Calu3 (cell line): Measurements from ENCODE around the gene TIMM23. TPM values are rescaled to one million over a fixed set of nuclear protein-coding genes. Genes with fewer than 3 reads are reported as not detected.
"Not testable (repeated sequence)": the region's sequence is repeated elsewhere in the genome, so short reads cannot be mapped to it uniquely, and the experiment has no call there.

Experiments used
- BruUV-seq: library from RNA; stranded (reverse); fragments of 400-500 nt; replicated peaks from 2 replicates; lab custom pipeline; 2021; lab: Mats Ljungman, UMichigan
- CTCF ChIA-PET: fragments of 300-600 bp; sonication (Branson Sonifier 250); formaldehyde crosslinking; loops from one replicate; lab custom pipeline; 2022; ENCODE audit warnings: antibody characterized with exemption; lab: Charles Lee
- DNase-seq: peaks from one replicate; pipeline ENCODE4 v3.0.0; 2022
- H3K27ac Mint-ChIP-seq: one replicate; pipeline ENCODE4 v1.8.0; 2022; ENCODE audit warnings: mixed read lengths; ENCODE audit not compliant: unreplicated experiment
- H3K27me3 Mint-ChIP-seq: one replicate; pipeline ENCODE4 v1.8.0; 2022; ENCODE audit warnings: mixed read lengths; ENCODE audit not compliant: unreplicated experiment
- H3K36me3 Mint-ChIP-seq: one replicate; pipeline ENCODE4 v1.8.0; 2022; ENCODE audit warnings: mild to moderate bottlenecking, moderate library complexity, mixed read lengths; ENCODE audit not compliant: insufficient read depth, unreplicated experiment
- H3K4me1 Mint-ChIP-seq: one replicate; pipeline ENCODE4 v1.8.0; 2022; ENCODE audit warnings: mild to moderate bottlenecking, low read depth, mixed read lengths; ENCODE audit not compliant: unreplicated experiment
- H3K4me3 Mint-ChIP-seq: one replicate; pipeline ENCODE4 v1.8.0; 2022; ENCODE audit warnings: mild to moderate bottlenecking, low read depth, moderate library complexity, mixed read lengths; ENCODE audit not compliant: unreplicated experiment
- H3K9me3 Mint-ChIP-seq: one replicate; pipeline ENCODE4 v1.8.0; 2022; ENCODE audit warnings: low read depth, mixed read lengths; ENCODE audit not compliant: unreplicated experiment
- intact Hi-C: fragments of 100-400 bp; cut with micrococcal nuclease; formaldehyde crosslinking; loops from one replicate; pipeline ENCODE4 v1.10.0; 2022; ENCODE audit not compliant: unreplicated experiment
- total RNA-seq: library from RNA; stranded (reverse); gene quantifications from 2 replicates; pipeline ENCODE4 v1.2.3, GENCODE V29; 2022

The TIMM23 gene
- total RNA-seq, 1 experiment from 2014 or later = 72.2 TPM

DNA sequence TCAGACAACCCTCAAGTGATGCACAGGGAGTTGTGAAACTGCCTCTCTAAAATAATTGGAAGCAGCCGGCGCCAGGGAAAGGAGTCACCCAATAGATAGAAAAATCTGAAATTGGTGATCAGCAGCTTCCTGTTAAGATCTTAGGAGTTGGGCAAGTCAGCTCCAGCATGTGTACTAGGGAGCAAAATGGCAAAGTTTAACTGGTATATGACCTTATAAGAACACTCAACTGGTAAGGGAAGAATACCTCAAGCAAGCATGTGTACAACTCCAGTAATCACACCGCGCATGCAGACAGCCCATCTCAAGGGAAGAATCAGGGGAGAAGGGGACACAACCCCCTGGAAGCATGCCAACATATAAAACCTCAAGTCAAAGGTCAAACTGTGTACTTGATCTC, 17.9 kb upstream of the TIMM23 start:
- H3K27me3 Mint-ChIP-seq, BruUV-seq, CTCF ChIA-PET: not testable (repeated sequence)

DNA sequence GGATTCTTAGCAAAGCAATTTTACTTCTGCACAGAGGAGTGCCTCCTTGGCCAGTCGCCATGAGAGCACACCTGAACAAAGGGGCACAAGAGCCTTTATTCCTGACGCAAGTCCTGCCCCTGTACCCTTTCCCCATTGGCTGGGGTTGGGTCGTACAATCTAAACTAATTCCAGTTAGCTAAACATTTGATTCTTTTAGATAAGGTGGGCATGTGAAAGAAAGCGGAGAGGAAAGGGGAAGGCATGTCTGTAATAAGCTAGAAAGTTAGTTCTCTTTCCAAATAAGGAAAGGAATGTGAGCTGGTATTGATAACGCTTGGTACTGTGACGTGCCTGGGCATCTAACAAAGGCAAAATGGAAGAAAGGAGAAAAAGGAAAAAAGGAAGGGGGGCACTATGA, 15.7 kb upstream of the TIMM23 start:
- H3K9me3 Mint-ChIP-seq, H3K4me3 Mint-ChIP-seq, H3K36me3 Mint-ChIP-seq, H3K4me1 Mint-ChIP-seq, H3K27me3 Mint-ChIP-seq, intact Hi-C loops, BruUV-seq, DNase-seq, CTCF ChIA-PET: not testable (repeated sequence)
- peak overlapping the region; percentile 65 for H3K27ac Mint-ChIP-seq

More for the DNA sequence above, 17.9 kb upstream of the TIMM23 start:
- H3K9me3 Mint-ChIP-seq, intact Hi-C loops, H3K27ac Mint-ChIP-seq, H3K4me3 Mint-ChIP-seq, DNase-seq, H3K36me3 Mint-ChIP-seq, H3K4me1 Mint-ChIP-seq: not testable (repeated sequence)

DNA sequence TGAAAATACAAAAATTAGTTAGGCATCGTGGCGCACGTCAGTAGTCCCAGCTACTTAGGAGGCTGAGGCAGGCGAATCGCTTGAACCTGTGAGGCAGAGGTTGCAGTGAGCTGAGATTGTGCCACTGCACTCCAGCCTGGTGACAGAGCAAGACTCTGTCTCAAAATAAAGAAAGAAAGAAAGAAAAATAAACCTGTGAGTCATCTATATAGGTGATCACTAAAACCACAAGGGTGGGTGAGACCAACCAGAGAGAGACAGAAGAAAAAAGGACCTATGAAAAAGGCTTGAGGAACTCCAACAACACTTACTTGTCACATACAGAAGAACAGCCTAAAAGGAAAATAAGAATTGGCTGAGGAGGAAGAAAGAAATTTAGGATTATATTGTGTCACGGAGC, 14.4 kb upstream of the TIMM23 start:
- CTCF ChIA-PET, BruUV-seq, H3K4me1 Mint-ChIP-seq, H3K27ac Mint-ChIP-seq, intact Hi-C loops, H3K4me3 Mint-ChIP-seq, H3K36me3 Mint-ChIP-seq, H3K27me3 Mint-ChIP-seq, H3K9me3 Mint-ChIP-seq, DNase-seq: not testable (repeated sequence)

DNA sequence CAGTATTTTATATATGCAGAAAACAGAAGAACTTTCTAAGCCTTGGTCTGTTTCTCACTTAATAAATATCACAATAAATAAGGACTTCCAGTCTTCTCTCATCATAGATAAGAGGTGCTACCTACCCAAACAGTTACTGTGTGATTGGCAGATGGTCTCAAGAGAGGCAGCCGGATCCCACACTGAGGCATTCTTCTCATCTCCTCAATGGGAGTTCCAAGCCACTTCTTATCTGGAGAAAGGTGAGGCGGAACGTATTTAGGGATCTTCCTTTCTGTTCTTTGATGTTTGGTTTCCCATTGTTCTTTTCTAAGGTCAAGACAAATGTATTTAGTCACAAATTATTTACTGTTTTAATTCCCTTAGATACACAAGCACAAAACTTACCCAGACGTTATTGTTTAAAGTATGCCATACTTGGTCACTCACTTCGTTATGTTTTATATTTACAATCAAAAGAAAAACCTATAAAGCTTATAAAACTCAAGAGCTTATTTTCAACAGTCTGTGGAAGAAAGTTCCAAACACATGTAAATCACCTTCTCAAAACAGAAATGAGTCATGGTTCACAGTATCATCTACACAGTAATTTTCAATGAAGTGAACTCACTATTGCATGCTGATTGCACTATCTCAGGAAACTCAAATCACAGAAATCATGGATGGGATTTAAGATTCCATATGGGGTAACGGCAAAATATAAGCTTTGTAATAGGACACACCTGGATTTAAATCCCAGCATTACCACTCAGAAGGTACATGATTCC, 9.4 kb upstream of the TIMM23 start:
- intact Hi-C loops, CTCF ChIA-PET, BruUV-seq, DNase-seq, H3K36me3 Mint-ChIP-seq, H3K27me3 Mint-ChIP-seq, H3K9me3 Mint-ChIP-seq, H3K4me1 Mint-ChIP-seq, H3K27ac Mint-ChIP-seq, H3K4me3 Mint-ChIP-seq: not testable (repeated sequence)

DNA sequence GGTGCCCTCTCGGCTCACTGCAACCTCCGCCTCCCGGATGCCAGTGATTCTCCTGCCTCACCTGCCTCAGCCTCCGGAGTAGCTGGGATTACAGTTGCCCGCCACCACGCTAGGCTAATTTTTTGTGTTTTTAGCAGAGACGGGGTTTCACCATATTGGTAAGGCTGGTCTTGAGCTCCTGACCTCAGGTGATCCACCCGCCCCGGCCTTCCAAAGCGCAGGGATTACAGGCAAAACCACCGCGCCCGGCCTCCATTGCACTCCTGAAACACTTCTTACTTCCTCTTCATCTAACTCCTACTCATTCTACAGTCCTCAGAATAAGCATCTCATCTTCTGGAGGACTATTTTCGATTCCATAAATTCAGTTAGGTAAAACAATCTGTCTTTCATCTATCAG, 1.3 kb upstream of the TIMM23 start:
- BruUV-seq = not testable (repeated sequence)

DNA sequence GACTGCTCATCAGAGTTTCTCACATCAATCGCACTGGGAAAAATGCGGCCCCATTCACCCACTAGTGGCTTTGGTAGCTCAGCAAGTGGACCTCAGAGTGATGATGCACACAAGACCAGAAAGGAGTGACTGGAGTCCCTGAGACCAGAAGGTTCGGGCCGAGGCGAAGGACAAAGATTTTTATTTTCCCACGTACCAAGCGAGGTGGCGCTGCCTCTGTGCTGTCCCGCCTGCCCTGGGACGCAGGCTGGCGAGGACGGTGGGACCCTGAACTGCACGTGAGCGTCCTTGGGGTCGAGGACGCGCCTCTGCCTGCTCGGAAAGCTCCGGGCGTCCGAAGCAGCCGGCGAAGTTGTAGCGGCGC, 565 bp upstream of the TIMM23 start:
- H3K27me3 Mint-ChIP-seq, H3K9me3 Mint-ChIP-seq, intact Hi-C loops, CTCF ChIA-PET: not testable (repeated sequence)
- Mint-ChIP-seq H3K4me3 (peak overlapping the region; percentile 98), H3K4me1 (peaks cover 35% of the 10 kb centered on the region), H3K36me3 (peaks cover 32% of the 10 kb centered on the region), H3K27ac (peak overlapping the region; percentile 89)
- BruUV-seq = TSS peak; percentile 67
- peak; percentile 24 for DNase-seq

More for the DNA sequence above, 1.3 kb upstream of the TIMM23 start:
- CTCF ChIA-PET, H3K9me3 Mint-ChIP-seq, intact Hi-C loops, H3K27me3 Mint-ChIP-seq: not testable (repeated sequence)
- peaks cover 35% of the 10 kb centered on the region for H3K4me1 Mint-ChIP-seq
- DNase-seq = peak; percentile 20
- H3K27ac Mint-ChIP-seq = peak overlapping the region; percentile 82
- H3K36me3 Mint-ChIP-seq = peaks cover 32% of the 10 kb centered on the region
- peak overlapping the region; percentile 98 for H3K4me3 Mint-ChIP-seq

DNA sequence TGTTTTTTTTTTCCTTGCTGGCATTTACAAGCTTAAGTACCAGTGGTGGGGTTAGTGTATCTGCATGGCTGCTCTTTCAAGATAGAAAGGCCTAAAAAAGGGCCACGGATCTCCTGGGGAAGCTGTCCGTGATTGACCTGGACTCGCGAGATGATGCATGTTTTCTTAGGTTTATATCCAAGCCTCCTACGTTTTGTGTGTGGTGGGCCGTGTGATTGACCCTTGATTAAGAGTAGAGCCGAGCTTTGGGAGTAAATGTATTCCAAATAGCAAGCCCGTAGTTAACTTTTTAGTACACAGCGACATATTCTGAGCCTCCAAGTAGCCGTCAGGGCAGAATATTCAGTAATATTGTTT, 502 bp downstream of the TIMM23 start:
- Mint-ChIP-seq H3K4me1 (peaks cover 35% of the 10 kb centered on the region), H3K36me3 (peaks cover 32% of the 10 kb centered on the region), H3K4me3 (peak overlapping the region; percentile 98), H3K27ac (peak overlapping the region; percentile 89)
- CTCF ChIA-PET, intact Hi-C loops, DNase-seq, H3K9me3 Mint-ChIP-seq, H3K27me3 Mint-ChIP-seq: not testable (repeated sequence)
- BruUV-seq = TSS peak; percentile 67

DNA sequence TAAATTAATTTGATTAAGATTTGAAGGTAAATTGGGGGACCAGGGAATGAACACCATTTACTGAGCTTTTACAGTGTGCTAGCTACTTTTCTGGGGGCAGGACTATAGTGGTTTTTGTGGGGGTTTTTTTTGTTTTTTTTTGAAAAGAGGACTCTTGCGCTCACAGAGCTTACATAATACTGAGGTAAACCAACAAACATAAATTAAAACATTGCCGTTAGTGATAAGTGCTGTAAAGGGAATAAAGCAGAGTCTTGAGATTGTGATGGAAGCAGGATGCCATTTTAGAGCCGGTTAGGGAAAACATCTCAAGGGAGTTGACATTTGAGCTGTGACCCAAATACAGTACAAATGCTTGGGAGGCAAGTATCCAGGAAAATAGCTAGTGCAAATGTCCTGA, 1.8 kb downstream of the TIMM23 start:
- intact Hi-C loops, DNase-seq, BruUV-seq, H3K27ac Mint-ChIP-seq, H3K27me3 Mint-ChIP-seq, H3K9me3 Mint-ChIP-seq: not testable (repeated sequence)
- Mint-ChIP-seq H3K4me3 (peak overlapping the region; percentile 98), H3K36me3 (peaks cover 33% of the 10 kb centered on the region), H3K4me1 (peaks cover 35% of the 10 kb centered on the region)
- CTCF ChIA-PET = interaction anchor here (0.6 kb wide), 1 partner anchor 722 kb away, joined by 7 read pairs; no protein-coding TSS in a partner anchor

DNA sequence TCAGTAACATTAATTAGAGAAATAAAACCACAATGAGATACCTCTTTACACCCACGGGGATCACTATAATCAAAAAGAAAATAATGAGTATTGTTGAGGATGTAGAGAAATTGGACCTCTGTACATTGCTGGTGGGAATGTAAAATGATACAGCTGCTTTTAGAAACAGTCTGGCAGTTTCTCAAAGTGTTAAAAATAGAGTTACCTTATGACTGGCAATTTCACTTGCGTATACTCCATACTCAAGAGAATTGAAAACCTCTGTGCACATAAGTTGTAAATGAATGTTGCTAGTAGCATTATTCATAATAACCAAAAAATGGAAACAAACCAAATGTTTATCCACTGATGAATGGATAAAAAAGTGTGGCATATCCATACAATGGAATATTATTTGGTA, 6.3 kb downstream of the TIMM23 start:
- H3K4me3 Mint-ChIP-seq, BruUV-seq, H3K27me3 Mint-ChIP-seq, H3K27ac Mint-ChIP-seq, H3K9me3 Mint-ChIP-seq, DNase-seq, CTCF ChIA-PET, intact Hi-C loops, H3K36me3 Mint-ChIP-seq: not testable (repeated sequence)
- H3K4me1 Mint-ChIP-seq = peaks cover 13% of the 10 kb centered on the region

DNA sequence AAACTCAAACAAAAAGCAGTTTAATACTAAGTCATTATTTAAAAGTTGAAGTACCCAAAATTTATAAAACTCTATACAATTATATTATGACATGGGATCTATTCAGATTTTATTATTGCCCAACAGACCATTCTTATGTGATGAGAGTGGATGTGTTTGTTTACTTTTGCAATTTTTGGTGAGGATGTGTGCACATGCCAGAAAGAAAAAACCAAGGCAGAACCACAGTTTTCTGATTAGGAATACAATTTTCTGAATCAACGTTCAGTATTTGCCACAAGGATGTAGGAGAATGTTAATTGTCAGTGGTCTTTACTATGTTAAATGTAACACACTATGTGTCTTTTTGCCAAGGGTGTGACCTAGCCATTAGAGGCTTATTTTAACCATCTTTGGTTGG, 9.1 kb downstream of the TIMM23 start:
- H3K4me1 Mint-ChIP-seq, DNase-seq, CTCF ChIA-PET, H3K27ac Mint-ChIP-seq, H3K4me3 Mint-ChIP-seq, intact Hi-C loops, H3K36me3 Mint-ChIP-seq, H3K27me3 Mint-ChIP-seq, BruUV-seq, H3K9me3 Mint-ChIP-seq: not testable (repeated sequence)
